B cell (primary cell): ENCODE data around the gene AK9. TPM values are rescaled to one million over a fixed set of nuclear protein-coding genes. Genes with fewer than 3 reads are reported as not detected.

Source experiments
- ATAC-seq: fragments of 200-7000 bp; cut with Tn5 transposase; one replicate; pipeline ENCODE4 v1.10.0; 2021; ENCODE audit warnings: low read depth, mild to moderate bottlenecking, moderate number of reproducible peaks, moderate library complexity
- CTCF ChIA-PET: fragments of 350-600 bp; sonication (Branson Sonifier 250); formaldehyde crosslinking; loops from one replicate; lab custom pipeline; 2021; ENCODE audit warnings: antibody characterized with exemption, inconsistent platforms; lab: Charles Lee
- POLR2A ChIA-PET: fragments of 350-600 bp; sonication (Branson Sonifier 250); formaldehyde crosslinking; loops from one replicate; lab custom pipeline; 2021; ENCODE audit warnings: antibody characterized with exemption; lab: Charles Lee
- DNase-seq: peaks from one replicate; pipeline ENCODE4 v3.0.0; 2013
- H2AFZ ChIP-seq: 2 replicates; pipeline ENCODE4 v1.6.1; 2012; ENCODE audit warnings: mild to moderate bottlenecking, low read depth, low read length; ENCODE audit not compliant: insufficient read depth, poor library complexity, severe bottlenecking
- H3K27ac ChIP-seq, 2 donors: 1 replicate in 1 of 2; 2 replicates in 1 of 2; pipeline ENCODE4 v1.5.1; 2012 to 2013; ENCODE audit warnings: low read length in 2 of 2, mild to moderate bottlenecking in 2 of 2, moderate library complexity in 1 of 2
- H3K27me3 ChIP-seq, 4 experiments: fragments of 200-600 bp in 1 of 4; sonication (generic) in 1 of 4; replicated peaks in 1 of 4; 1 replicate in 2 of 4; 2 replicates in 2 of 4; pipeline versions ENCODE4 v1.6.1 to v1.7.0; 2013 to 2016; ENCODE audit warnings: low read length in 3 of 4, mild to moderate bottlenecking in 2 of 4, mixed read lengths in 1 of 4, moderate library complexity in 1 of 4; ENCODE audit not compliant: insufficient read depth in 4 of 4, control insufficient read depth in 3 of 4; ENCODE audit errors: control extremely low read depth in 1 of 4
- H3K36me3 ChIP-seq, 2 experiments: replicated peaks in 1 of 2; 1 replicate in 1 of 2; 2 replicates in 1 of 2; pipeline versions ENCODE4 v1.6.1 to v1.7.1; 2013; ENCODE audit warnings: low read length in 1 of 2; ENCODE audit not compliant: insufficient read depth in 2 of 2, control insufficient read depth in 1 of 2; ENCODE audit errors: control extremely low read depth in 1 of 2, extremely low read depth in 1 of 2
- H3K4me1 ChIP-seq, 2 donors: fragments of 200-600 bp in 1 of 2; sonication (generic) in 1 of 2; 1 replicate in 1 of 2; 2 replicates in 1 of 2; pipeline versions ENCODE4 v1.5.1 to v1.6.1; 2013 to 2017; ENCODE audit warnings: low read length in 2 of 2; ENCODE audit not compliant: control insufficient read depth in 2 of 2, insufficient read depth in 2 of 2
- H3K4me2 ChIP-seq: replicated peaks from 2 replicates; pipeline ENCODE3; 2012; ENCODE audit warnings: mild to moderate bottlenecking, low read depth, low read length; ENCODE audit not compliant: poor library complexity, severe bottlenecking
- H3K4me3 ChIP-seq, 5 experiments: fragments of 200-600 bp in 1 of 5; sonication (generic) in 1 of 5; 1 replicate in 3 of 5; 2 replicates in 2 of 5; pipeline versions ENCODE4 v1.5.1 to v1.7.0; 2011 to 2016; ENCODE audit warnings: low read length in 4 of 5, mild to moderate bottlenecking in 4 of 5, low read depth in 2 of 5, control low read depth in 1 of 5, moderate library complexity in 1 of 5; ENCODE audit not compliant: insufficient read depth in 1 of 5; ENCODE audit errors: control extremely low read depth in 1 of 5, extremely low read depth in 1 of 5
- H3K79me2 ChIP-seq: fragments of 200-600 bp; sonication (generic); one replicate; pipeline ENCODE4 v1.6.0; 2016; ENCODE audit warnings: low read length; ENCODE audit not compliant: control insufficient read depth, insufficient read depth
- H3K9ac ChIP-seq: fragments of 200-600 bp; sonication (generic); 2 replicates; pipeline ENCODE4 v1.6.1; 2017; ENCODE audit warnings: mild to moderate bottlenecking, low read length, moderate library complexity
- H3K9me3 ChIP-seq, 3 donors: one replicate each; pipeline versions ENCODE4 v1.6.1 to v1.7.1; 2013; ENCODE audit warnings: low read length in 2 of 3; ENCODE audit not compliant: control insufficient read depth in 2 of 3, insufficient read depth in 1 of 3; ENCODE audit errors: control extremely low read depth in 1 of 3
- H4K20me1 ChIP-seq: 2 replicates; pipeline ENCODE4 v1.6.0; 2012; ENCODE audit warnings: mild to moderate bottlenecking, low read length; ENCODE audit not compliant: insufficient read depth, control insufficient read depth, poor library complexity, severe bottlenecking
- H3K27ac Mint-ChIP-seq: one replicate; pipeline ENCODE4 v1.8.0; 2021; ENCODE audit warnings: mixed read lengths
- H3K27me3 Mint-ChIP-seq: one replicate; pipeline ENCODE4 v1.8.0; 2021; ENCODE audit warnings: mixed read lengths
- H3K4me1 Mint-ChIP-seq: one replicate; pipeline ENCODE4 v1.8.0; 2021; ENCODE audit warnings: mixed read lengths
- H3K4me3 Mint-ChIP-seq: one replicate; pipeline ENCODE4 v1.8.0; 2021; ENCODE audit warnings: mixed read lengths
- H3K9me3 Mint-ChIP-seq: one replicate; pipeline ENCODE4 v1.8.0; 2022; ENCODE audit warnings: mixed read lengths; ENCODE audit not compliant: insufficient read depth
- EZH2 ChIP-seq: IDR thresholded peaks from 2 replicates; pipeline ENCODE4 v1.6.1; 2012; ENCODE audit warnings: borderline replicate concordance, low read depth, mild to moderate bottlenecking, moderate library complexity, low read length; ENCODE audit not compliant: insufficient read depth, poor library complexity, severe bottlenecking
- WGBS: methylation state at CpG from one replicate; pipeline ENCODE4 v1.1.5; 2013; ENCODE audit warnings: missing lambda C conversion rate; ENCODE audit not compliant: insufficient coverage; 5-methylcytosine and 5-hydroxymethylcytosine counted together
- intact Hi-C: fragments of 100-400 bp; cut with micrococcal nuclease; formaldehyde crosslinking; loops from one replicate; pipeline ENCODE4 v1.10.0; 2022
- polyA plus RNA-seq: library from polyadenylated mRNA; depleted of rRNA; stranded (reverse); fragments of >200 nt; gene quantifications from 2 replicates; pipeline ENCODE4 v1.2.3, GENCODE V29; 2012
- total RNA-seq, 2 donors: library from RNA; stranded (reverse); fragments of 120-200 nt in 1 of 2; gene quantifications; 1 replicate in 1 of 2; 2 replicates in 1 of 2; pipeline versions ENCODE4 v1.2.3 to v1.2.4, GENCODE V29; 2013 to 2022
- TF ChIP-seq, protein P1 (sequence below): fragments of 200-600 bp; IDR thresholded peaks from one replicate; pipeline ENCODE4 v1.8.0; 2022; ENCODE audit warnings: antibody characterized with exemption, mild to moderate bottlenecking

AK9 gene
- total and polyA plus RNA-seq, 2 donors (not counting 1 experiment from before 2014, with no cell fraction given) = 6.4 to 26.5 TPM

DNA sequence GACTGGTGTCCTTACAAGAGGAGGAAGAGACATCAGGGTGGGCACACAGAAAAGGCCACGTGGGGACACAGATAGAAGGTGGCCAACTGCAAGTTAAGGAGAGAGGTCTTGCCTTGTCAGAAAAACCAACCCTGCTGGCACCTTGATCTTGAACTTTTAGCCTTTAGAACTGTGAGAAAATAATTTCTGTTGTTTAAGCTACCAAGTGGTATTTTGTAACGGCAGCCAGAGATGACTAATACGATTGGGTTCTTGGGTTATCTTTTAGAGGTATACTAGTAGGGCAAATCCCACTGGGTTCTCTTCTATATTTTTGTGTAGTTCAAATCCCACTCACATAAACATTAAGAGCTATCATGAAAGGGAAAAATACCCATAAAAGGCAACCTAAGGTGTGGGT lies 176.1 kb downstream of the AK9 start:
- Histone ChIP-seq H3K9me3 (peaks cover 0 to 5% (median 0%) of the 10 kb centered on the region in 3 donors), H3K9ac (no peak overlapping the region), H3K4me2 (no peak overlapping the region), H3K27ac (no peak overlapping the region), H3K4me3 (no peak overlapping the region), H3K79me2 (no peaks in the 10 kb centered on the region), H3K27me3 (no peaks in the 10 kb centered on the region), H3K36me3 (no peaks in the 10 kb centered on the region), H3K4me1 (peaks cover 6 to 9% of the 10 kb centered on the region in 2 donors), H4K20me1 (no peaks in the 10 kb centered on the region), H2AFZ (peak overlapping the region; percentile 55)
- intact Hi-C loops = no loop called here
- ATAC-seq (no peak), DNase-seq (no peak)
- no peak overlapping the region for H3K27ac Mint-ChIP-seq
- H3K4me1 Mint-ChIP-seq = peaks cover 14% of the 10 kb centered on the region
- ChIA-PET CTCF (interaction anchor here (1.0 to 1.4 kb wide), 3 partner anchors 13 to 524 kb away, joined by 4 to 6 read pairs (median 4); no protein-coding TSS in a partner anchor), POLR2A (no interaction called here)
- H3K4me3 Mint-ChIP-seq = peak overlapping the region; percentile 29
- no peak for TF ChIP-seq EZH2
- TF ChIP-seq, protein P1, sequence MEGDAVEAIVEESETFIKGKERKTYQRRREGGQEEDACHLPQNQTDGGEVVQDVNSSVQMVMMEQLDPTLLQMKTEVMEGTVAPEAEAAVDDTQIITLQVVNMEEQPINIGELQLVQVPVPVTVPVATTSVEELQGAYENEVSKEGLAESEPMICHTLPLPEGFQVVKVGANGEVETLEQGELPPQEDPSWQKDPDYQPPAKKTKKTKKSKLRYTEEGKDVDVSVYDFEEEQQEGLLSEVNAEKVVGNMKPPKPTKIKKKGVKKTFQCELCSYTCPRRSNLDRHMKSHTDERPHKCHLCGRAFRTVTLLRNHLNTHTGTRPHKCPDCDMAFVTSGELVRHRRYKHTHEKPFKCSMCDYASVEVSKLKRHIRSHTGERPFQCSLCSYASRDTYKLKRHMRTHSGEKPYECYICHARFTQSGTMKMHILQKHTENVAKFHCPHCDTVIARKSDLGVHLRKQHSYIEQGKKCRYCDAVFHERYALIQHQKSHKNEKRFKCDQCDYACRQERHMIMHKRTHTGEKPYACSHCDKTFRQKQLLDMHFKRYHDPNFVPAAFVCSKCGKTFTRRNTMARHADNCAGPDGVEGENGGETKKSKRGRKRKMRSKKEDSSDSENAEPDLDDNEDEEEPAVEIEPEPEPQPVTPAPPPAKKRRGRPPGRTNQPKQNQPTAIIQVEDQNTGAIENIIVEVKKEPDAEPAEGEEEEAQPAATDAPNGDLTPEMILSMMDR = no peak
- H3K9me3 Mint-ChIP-seq = peaks cover 2% of the 10 kb centered on the region
- H3K27me3 Mint-ChIP-seq = no peaks in the 10 kb centered on the region
- 100% methylated on average over 1 of the region's 3 CpGs for WGBS

DNA sequence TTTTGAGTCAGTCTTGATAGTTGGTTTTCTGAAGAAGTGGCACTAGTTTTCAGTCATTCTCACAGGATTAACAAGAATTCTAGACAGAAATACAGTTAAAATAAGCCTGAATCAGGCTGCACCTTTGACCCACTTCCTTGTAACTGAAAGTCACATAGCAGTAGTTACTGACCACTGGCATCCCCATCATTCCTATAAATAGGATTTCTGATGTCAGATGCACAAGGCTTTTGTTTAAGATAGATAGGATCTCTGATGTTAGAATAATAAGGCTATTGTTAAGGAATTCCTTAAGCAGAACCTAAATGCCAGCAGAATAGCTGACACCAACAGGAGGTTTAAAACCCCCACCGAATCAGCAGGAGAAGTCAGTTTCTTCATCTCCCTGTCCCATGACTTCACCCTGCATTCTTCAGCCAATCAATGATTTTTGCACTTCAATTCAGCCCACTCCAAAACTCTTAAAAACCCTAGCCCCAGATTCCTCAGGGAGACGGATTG lies 177.4 kb downstream of the AK9 start:
- ATAC-seq = no peak
- H3K4me3 Mint-ChIP-seq = no peak overlapping the region
- intact Hi-C loops = no loop called here

More for the DNA sequence above, 177.4 kb downstream of the AK9 start:
- peaks cover 2% of the 10 kb centered on the region for H3K9me3 Mint-ChIP-seq
- peaks cover 14% of the 10 kb centered on the region for H3K4me1 Mint-ChIP-seq
- ChIA-PET CTCF (no interaction called here), POLR2A (no interaction called here)
- no peak overlapping the region for H2AFZ ChIP-seq
- no peaks in the 10 kb centered on the region for H3K27me3 ChIP-seq
- no peaks in the 10 kb centered on the region for H4K20me1 ChIP-seq
- H3K36me3 ChIP-seq = no peaks in the 10 kb centered on the region
- peaks cover 6 to 9% of the 10 kb centered on the region in 2 donors for H3K4me1 ChIP-seq
- H3K4me3 ChIP-seq = no peak overlapping the region
- 100% methylated on average over 1 of the region's 2 CpGs for whole genome bisulfite sequencing
- H3K27ac ChIP-seq = no peak overlapping the region
- H3K79me2 ChIP-seq = no peaks in the 10 kb centered on the region
- no peaks in the 10 kb centered on the region for H3K27me3 Mint-ChIP-seq
- no peak overlapping the region for H3K9ac ChIP-seq
- TF ChIP-seq EZH2 = no peak
- TF ChIP-seq, protein P1 = no peak
- no peak for DNase-seq
- H3K9me3 ChIP-seq = peaks cover 0 to 6% (median 0%) of the 10 kb centered on the region in 3 donors
- no peak overlapping the region for H3K27ac Mint-ChIP-seq
- no peak overlapping the region for H3K4me2 ChIP-seq
